ENCODE results near the gene FBXO44. TPM values are rescaled to one million over a fixed set of nuclear protein-coding genes. Genes with fewer than 3 reads are reported as not detected.

Gene FBXO44
- total RNA-seq, 1 experiment from 2014 or later = 24.5 TPM

DNA sequence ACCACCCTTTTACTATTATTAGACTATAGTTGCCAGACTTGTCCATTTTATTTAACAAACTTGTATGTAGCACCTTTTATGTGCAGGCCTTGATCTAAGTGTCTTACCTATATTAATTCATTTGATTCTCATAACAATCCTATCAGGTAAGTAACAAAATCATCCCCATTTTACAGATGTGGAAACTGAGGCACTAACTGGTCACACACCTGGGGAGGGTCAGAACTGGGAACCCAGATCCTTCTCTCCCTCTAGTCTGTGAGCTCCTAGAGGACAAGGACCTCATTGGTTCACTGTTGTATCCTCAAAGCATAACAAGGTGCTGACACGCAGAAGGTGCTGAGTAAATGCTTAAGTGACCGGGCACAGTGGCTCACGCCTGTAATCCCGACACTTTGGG is 15.3 kb upstream of the FBXO44 start:
- Histone ChIP-seq H3K14ac (ENCODE audit: insufficient read depth, low read length) (no peak overlapping the region), H4K20me1 (ENCODE audit: control insufficient read depth, insufficient read depth, insufficient read length) (no peaks in the 10 kb centered on the region), H2BK120ac (ENCODE audit: low read depth, low read length, poor library complexity, severe bottlenecking) (no peak overlapping the region), H3K9ac (ENCODE audit: extremely low read depth, insufficient read length, low read length) (no peak overlapping the region), H3K23ac (ENCODE audit: insufficient read length, low read depth, low read length) (no peak overlapping the region), H2BK5ac (ENCODE audit: insufficient read length, low read length) (no peak overlapping the region), H3T11ph (ENCODE audit: low read length) (no peak overlapping the region), H4K5ac (ENCODE audit: insufficient read length, low read depth, low read length) (no peak overlapping the region), H3K23me2 (ENCODE audit: insufficient read length, low read depth, low read length, poor library complexity, severe bottlenecking) (no peaks in the 10 kb centered on the region), H3K9me3 (ENCODE audit: control insufficient read depth, low read depth, low read length) (no peaks in the 10 kb centered on the region), H3K27me3 (ENCODE audit: insufficient read depth, low read length) (no peaks in the 10 kb centered on the region; the same call in 1 of the 2 replicates), H3K18ac (ENCODE audit: insufficient read length, low read depth, low read length) (no peak overlapping the region), H2BK12ac (ENCODE audit: insufficient read length, low read depth, low read length) (no peak overlapping the region), H2BK20ac (ENCODE audit: low read depth, low read length, poor library complexity, severe bottlenecking) (no peak overlapping the region), H3K27ac (ENCODE audit: insufficient read length, low read depth, low read length) (no peak overlapping the region), H4K8ac (replicated peaks; ENCODE audit: insufficient read length, low read depth, low read length) (no peak overlapping the region), H2AFZ (ENCODE audit: low read length) (no peak overlapping the region), H3K56ac (ENCODE audit: insufficient read length, low read depth, low read length) (no peak overlapping the region), H2BK15ac (ENCODE audit: low read depth, low read length) (no peak overlapping the region), H3K4ac (ENCODE audit: low read depth, low read length) (no peak overlapping the region), H3K79me2 (ENCODE audit: insufficient read depth, low read length) (no peaks in the 10 kb centered on the region), H3K4me1 (ENCODE audit: insufficient read depth, low read length) (no peaks in the 10 kb centered on the region), H3K79me1 (ENCODE audit: insufficient read depth, low read depth, low read length, poor library complexity, severe bottlenecking) (no peaks in the 10 kb centered on the region), H2AK5ac (ENCODE audit: insufficient read length, low read length) (no peak overlapping the region), H3K4me2 (ENCODE audit: insufficient read depth, insufficient read length, low read length) (no peak overlapping the region), H4K91ac (ENCODE audit: insufficient read length, low read depth, low read length) (no peak overlapping the region)
- TF ChIP-seq, protein P1, sequence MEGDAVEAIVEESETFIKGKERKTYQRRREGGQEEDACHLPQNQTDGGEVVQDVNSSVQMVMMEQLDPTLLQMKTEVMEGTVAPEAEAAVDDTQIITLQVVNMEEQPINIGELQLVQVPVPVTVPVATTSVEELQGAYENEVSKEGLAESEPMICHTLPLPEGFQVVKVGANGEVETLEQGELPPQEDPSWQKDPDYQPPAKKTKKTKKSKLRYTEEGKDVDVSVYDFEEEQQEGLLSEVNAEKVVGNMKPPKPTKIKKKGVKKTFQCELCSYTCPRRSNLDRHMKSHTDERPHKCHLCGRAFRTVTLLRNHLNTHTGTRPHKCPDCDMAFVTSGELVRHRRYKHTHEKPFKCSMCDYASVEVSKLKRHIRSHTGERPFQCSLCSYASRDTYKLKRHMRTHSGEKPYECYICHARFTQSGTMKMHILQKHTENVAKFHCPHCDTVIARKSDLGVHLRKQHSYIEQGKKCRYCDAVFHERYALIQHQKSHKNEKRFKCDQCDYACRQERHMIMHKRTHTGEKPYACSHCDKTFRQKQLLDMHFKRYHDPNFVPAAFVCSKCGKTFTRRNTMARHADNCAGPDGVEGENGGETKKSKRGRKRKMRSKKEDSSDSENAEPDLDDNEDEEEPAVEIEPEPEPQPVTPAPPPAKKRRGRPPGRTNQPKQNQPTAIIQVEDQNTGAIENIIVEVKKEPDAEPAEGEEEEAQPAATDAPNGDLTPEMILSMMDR (conservative IDR thresholded peaks at IDR 0.05) = no peak
- no peak overlapping the region for H3K4me3 Mint-ChIP-seq
- WGBS (ENCODE audit: extremely low coverage, insufficient read length, low lambda C conversion rate) = no CpG with 5 or more reads among the region's 4 CpGs
- H3K27me3 Mint-ChIP-seq (ENCODE audit: low read depth) = peaks cover 9% of the 10 kb centered on the region
- DNase-seq = no peak
- H3K27ac Mint-ChIP-seq = no peak overlapping the region
- no peaks in the 10 kb centered on the region for H3K36me3 Mint-ChIP-seq (ENCODE audit: insufficient read depth in 1 of 3, low read depth in 3 of 3)
- H3K9me3 Mint-ChIP-seq = peaks cover 0 to 3% of the 10 kb centered on the region in 2 experiments; a peak in 1 of 5 replicates
- peaks cover 3% of the 10 kb centered on the region in 2 experiments for H3K4me1 Mint-ChIP-seq

All from H9 (cell line).